SU-DHL-6 (cell line): ENCODE results near the gene PPFIBP2.

Source experiments
- H2AFZ ChIP-seq: fragments of 200-600 bp; sonication (generic); 2 replicates; pipeline ENCODE4 v1.6.1; 2014; ENCODE audit warnings: low read depth, mild to moderate bottlenecking, moderate library complexity, mixed read lengths, antibody characterized with exemption, low read length; ENCODE audit not compliant: severe bottlenecking
- H3F3A ChIP-seq: fragments of 200-600 bp; shearing (Covaris generic); 2 replicates; pipeline ENCODE4 v1.6.0; 2016; ENCODE audit warnings: antibody characterized with exemption, mild to moderate bottlenecking; ENCODE audit not compliant: insufficient read depth
- H3K27ac ChIP-seq: fragments of 200-600 bp; sonication (generic); 2 replicates; pipeline ENCODE4 v1.5.1; 2016; ENCODE audit warnings: low read depth, mild to moderate bottlenecking, low read length, moderate library complexity, mixed read lengths
- H3K27me3 ChIP-seq: fragments of 200-600 bp; sonication (generic), shearing (Covaris generic); 2 replicates; pipeline ENCODE4 v1.6.0; 2014; ENCODE audit warnings: mild to moderate bottlenecking, low read length
- H3K36me3 ChIP-seq: fragments of 200-600 bp; sonication (generic); 2 replicates; pipeline ENCODE4 v1.6.1; 2014; ENCODE audit warnings: mild to moderate bottlenecking, low read length, mixed read lengths
- H3K4me2 ChIP-seq: fragments of 300-600, 200-600 bp; shearing (Covaris generic), sonication (generic); 2 replicates; pipeline ENCODE4 v1.6.0; 2014; ENCODE audit warnings: low read length, low read depth, mild to moderate bottlenecking; ENCODE audit not compliant: poor library complexity, severe bottlenecking
- H3K4me3 ChIP-seq: fragments of 200-600 bp; sonication (generic); 2 replicates; pipeline ENCODE4 v1.5.1; 2014; ENCODE audit warnings: antibody characterized with exemption, low read length, mild to moderate bottlenecking, mixed read lengths; ENCODE audit not compliant: insufficient read depth, poor library complexity, severe bottlenecking
- H3K79me2 ChIP-seq: fragments of 200-600 bp; sonication (generic); 2 replicates; pipeline ENCODE4 v1.6.1; 2014; ENCODE audit warnings: mild to moderate bottlenecking, low read length, moderate library complexity; ENCODE audit not compliant: insufficient read depth
- H3K9ac ChIP-seq: fragments of 200-600 bp; sonication (generic); 2 replicates; pipeline ENCODE4 v1.7.0; 2014; ENCODE audit warnings: mild to moderate bottlenecking, low read length
- H3K9me2 ChIP-seq: fragments of 200-600 bp; sonication (generic); replicated peaks from 2 replicates; pipeline ENCODE4 v1.6.1; 2014; ENCODE audit warnings: low read length; ENCODE audit not compliant: insufficient read depth
- H3K9me3 ChIP-seq: fragments of 200-600 bp; sonication (generic); 2 replicates; pipeline ENCODE4 v1.6.1; 2014; ENCODE audit warnings: low read length, mixed read lengths; ENCODE audit not compliant: insufficient read depth
- H4K20me1 ChIP-seq: fragments of 200-600 bp; sonication (generic); 2 replicates; pipeline ENCODE4 v1.6.1; 2014; ENCODE audit warnings: low read depth, mild to moderate bottlenecking, antibody characterized with exemption, low read length, moderate library complexity, mixed read lengths
- EZH2phosphoT487 ChIP-seq: fragments of 200-600 bp; sonication (generic), shearing (Covaris generic); conservative IDR thresholded peaks from 2 replicates; pipeline ENCODE4 v1.6.1; 2018; ENCODE audit warnings: mild to moderate bottlenecking, antibody characterized with exemption, low read length, moderate library complexity, mixed read lengths
- TF ChIP-seq, protein P1 (sequence below): fragments of 200-600 bp; sonication (generic); IDR thresholded peaks from one replicate; pipeline ENCODE4 v1.5.1; 2017; ENCODE audit warnings: antibody characterized with exemption, mild to moderate bottlenecking, low read length, moderate library complexity; ENCODE audit not compliant: insufficient read depth, poor library complexity, severe bottlenecking

PPFIBP2 gene

DNA sequence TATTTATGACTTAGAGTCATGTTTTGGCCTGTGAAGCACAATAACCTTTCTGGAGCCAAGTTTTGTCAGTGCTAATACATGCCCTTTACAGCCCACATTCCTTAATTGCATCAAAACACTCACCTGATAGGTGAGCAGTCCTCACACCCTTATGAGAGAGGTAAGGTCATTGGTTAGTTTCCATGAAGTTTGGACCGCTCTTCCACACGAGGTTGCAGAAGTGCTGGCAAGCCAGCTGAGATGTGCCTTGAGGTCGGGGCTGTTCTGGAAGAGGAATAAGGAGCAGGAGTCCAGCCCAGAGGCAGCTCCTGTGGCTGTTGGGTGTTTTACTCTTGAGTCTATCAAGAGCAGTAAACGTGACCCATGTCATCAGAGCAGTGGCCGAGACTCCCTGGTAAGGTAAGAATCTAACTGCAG, 83.2 kb downstream of the PPFIBP2 start:
- no peaks in the 10 kb centered on the region for H3F3A ChIP-seq
- H3K36me3 ChIP-seq, result no peaks in the 10 kb centered on the region
- H3K9ac ChIP-seq, result no peak overlapping the region
- no peaks in the 10 kb centered on the region for H3K27me3 ChIP-seq
- no peaks in the 10 kb centered on the region for H3K9me3 ChIP-seq
- H3K9me2 ChIP-seq, result no peaks in the 10 kb centered on the region
- no peak for TF ChIP-seq EZH2phosphoT487
- TF ChIP-seq, protein P1, sequence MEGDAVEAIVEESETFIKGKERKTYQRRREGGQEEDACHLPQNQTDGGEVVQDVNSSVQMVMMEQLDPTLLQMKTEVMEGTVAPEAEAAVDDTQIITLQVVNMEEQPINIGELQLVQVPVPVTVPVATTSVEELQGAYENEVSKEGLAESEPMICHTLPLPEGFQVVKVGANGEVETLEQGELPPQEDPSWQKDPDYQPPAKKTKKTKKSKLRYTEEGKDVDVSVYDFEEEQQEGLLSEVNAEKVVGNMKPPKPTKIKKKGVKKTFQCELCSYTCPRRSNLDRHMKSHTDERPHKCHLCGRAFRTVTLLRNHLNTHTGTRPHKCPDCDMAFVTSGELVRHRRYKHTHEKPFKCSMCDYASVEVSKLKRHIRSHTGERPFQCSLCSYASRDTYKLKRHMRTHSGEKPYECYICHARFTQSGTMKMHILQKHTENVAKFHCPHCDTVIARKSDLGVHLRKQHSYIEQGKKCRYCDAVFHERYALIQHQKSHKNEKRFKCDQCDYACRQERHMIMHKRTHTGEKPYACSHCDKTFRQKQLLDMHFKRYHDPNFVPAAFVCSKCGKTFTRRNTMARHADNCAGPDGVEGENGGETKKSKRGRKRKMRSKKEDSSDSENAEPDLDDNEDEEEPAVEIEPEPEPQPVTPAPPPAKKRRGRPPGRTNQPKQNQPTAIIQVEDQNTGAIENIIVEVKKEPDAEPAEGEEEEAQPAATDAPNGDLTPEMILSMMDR, result no peak
- H3K4me3 ChIP-seq, result no peak overlapping the region
- no peak overlapping the region for H3K4me2 ChIP-seq
- no peaks in the 10 kb centered on the region for H4K20me1 ChIP-seq
- no peak overlapping the region for H2AFZ ChIP-seq
- no peak overlapping the region for H3K27ac ChIP-seq
- H3K79me2 ChIP-seq, result no peaks in the 10 kb centered on the region

DNA sequence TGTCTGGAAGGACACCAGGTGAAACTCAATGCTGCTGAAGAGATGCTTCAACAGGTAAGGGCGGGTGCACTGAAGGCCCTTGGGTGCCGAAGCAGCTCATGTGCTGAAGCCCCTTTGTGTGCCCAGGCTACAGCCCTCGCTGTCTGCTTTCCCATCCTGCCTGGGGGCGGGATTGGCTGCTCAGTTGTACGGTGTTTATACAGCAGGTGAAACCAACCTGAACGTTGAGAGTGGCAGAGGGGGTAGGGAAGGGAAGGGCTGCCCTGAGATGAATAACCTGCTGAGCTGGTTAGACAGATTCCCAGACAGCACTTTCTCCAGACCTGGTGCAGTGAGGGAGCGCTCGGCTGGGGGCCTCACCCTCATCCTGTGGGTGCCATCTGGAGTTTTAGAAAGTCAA, 83.8 kb downstream of the PPFIBP2 start:
- H3K27me3 ChIP-seq, result no peaks in the 10 kb centered on the region
- H2AFZ ChIP-seq, result no peak overlapping the region
- H3K9me3 ChIP-seq, result no peaks in the 10 kb centered on the region
- TF ChIP-seq EZH2phosphoT487, result no peak
- TF ChIP-seq, protein P1, result no peak
- no peaks in the 10 kb centered on the region for H3F3A ChIP-seq
- no peak overlapping the region for H3K4me2 ChIP-seq
- no peak overlapping the region for H3K27ac ChIP-seq
- no peaks in the 10 kb centered on the region for H3K9me2 ChIP-seq
- no peaks in the 10 kb centered on the region for H4K20me1 ChIP-seq
- H3K79me2 ChIP-seq, result no peaks in the 10 kb centered on the region
- H3K4me3 ChIP-seq, result no peak overlapping the region
- no peak overlapping the region for H3K9ac ChIP-seq
- H3K36me3 ChIP-seq, result no peaks in the 10 kb centered on the region

DNA sequence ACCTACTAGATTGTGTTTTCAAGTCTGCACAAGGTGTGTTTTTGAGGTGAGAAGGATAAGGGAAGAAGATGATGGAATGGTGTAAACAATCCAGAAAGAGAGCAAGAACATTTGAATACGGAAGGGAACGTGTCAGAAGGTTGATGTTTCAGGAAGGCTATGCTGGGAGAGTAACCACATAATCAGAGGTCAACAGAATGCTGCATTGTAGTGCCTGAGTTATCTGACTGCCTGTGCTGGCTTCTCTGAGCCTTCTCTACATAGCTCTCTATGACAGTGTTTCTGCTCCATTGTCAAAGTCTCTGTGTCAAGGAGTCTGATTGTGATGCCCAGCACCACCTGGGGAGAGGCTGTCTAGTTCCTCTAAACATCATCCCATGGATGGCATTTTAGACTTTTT, 85.4 kb downstream of the PPFIBP2 start:
- H3K36me3 ChIP-seq, result no peaks in the 10 kb centered on the region
- H3K79me2 ChIP-seq, result no peaks in the 10 kb centered on the region
- TF ChIP-seq, protein P1, result no peak
- TF ChIP-seq EZH2phosphoT487, result no peak
- no peak overlapping the region for H3K4me2 ChIP-seq
- H2AFZ ChIP-seq, result no peak overlapping the region
- no peaks in the 10 kb centered on the region for H3K9me2 ChIP-seq
- H3K4me3 ChIP-seq, result no peak overlapping the region
- H4K20me1 ChIP-seq, result no peaks in the 10 kb centered on the region
- no peaks in the 10 kb centered on the region for H3F3A ChIP-seq
- H3K27me3 ChIP-seq, result no peaks in the 10 kb centered on the region
- no peaks in the 10 kb centered on the region for H3K9me3 ChIP-seq
- no peak overlapping the region for H3K27ac ChIP-seq
- H3K9ac ChIP-seq, result no peak overlapping the region
